Upper lobe of left lung (tissue), 6 donors: ENCODE measurements around the gene PRODH. TPM values are rescaled to one million over a fixed set of nuclear protein-coding genes. Genes with fewer than 3 reads are reported as not detected.
"Not testable (repeated sequence)": the region's sequence is repeated elsewhere in the genome, so short reads cannot be mapped to it uniquely, and the experiment has no call there.

Experiments
- ATAC-seq, 2 donors: fragments of 200-7000 bp; cut with Tn5 transposase; one replicate each; pipeline ENCODE4 v1.9.1; 2022; ENCODE audit warnings: mild to moderate bottlenecking in 2 of 2, moderate library complexity in 2 of 2; ENCODE audit not compliant: low FRiP score in 2 of 2
- DNase-seq, 2 donors: peaks; one replicate each; pipeline ENCODE4 v3.0.0-alpha.2; 2019 to 2020
- H3K27ac ChIP-seq, 4 donors: fragments of 200-600 bp; sonication (generic); one replicate each; pipeline ENCODE4 v1.5.1; 2016 to 2019
- H3K27me3 ChIP-seq, 4 donors: fragments of 200-600 bp; sonication (generic); one replicate each; pipeline ENCODE4 v1.5.1; 2017 to 2019
- H3K36me3 ChIP-seq, 4 donors: fragments of 200-600 bp; sonication (generic); one replicate each; pipeline ENCODE4 v1.5.1; 2016 to 2019
- H3K4me1 ChIP-seq, 4 donors: fragments of 200-600 bp; sonication (generic); one replicate each; pipeline ENCODE4 v1.5.1; 2018 to 2019
- H3K4me3 ChIP-seq, 4 donors: fragments of 200-600 bp; sonication (generic); one replicate each; pipeline ENCODE4 v1.5.1; 2017 to 2019; ENCODE audit warnings: mild to moderate bottlenecking in 2 of 4, moderate library complexity in 1 of 4
- H3K9me3 ChIP-seq, 4 donors: fragments of 200-600 bp; sonication (generic); one replicate each; pipeline ENCODE4 v1.5.1; 2018 to 2019
- EP300 ChIP-seq, 4 donors: sonication (generic); formaldehyde crosslinking; IDR thresholded peaks; one replicate each; pipeline ENCODE4 v1.5.1; 2017; ENCODE audit warnings: antibody characterized with exemption in 4 of 4, control low read depth in 2 of 4
- POLR2A ChIP-seq, 4 donors: fragments of 450-650 bp; IDR thresholded peaks; one replicate each; pipeline ENCODE4 v1.5.1; 2016 to 2017; ENCODE audit warnings: antibody characterized with exemption in 4 of 4, mild to moderate bottlenecking in 2 of 4
- POLR2AphosphoS5 ChIP-seq, 2 donors: sonication (generic); formaldehyde crosslinking; IDR thresholded peaks; one replicate each; pipeline ENCODE4 v1.5.1; 2017; ENCODE audit warnings: antibody characterized with exemption in 2 of 2
- WGBS, 2 donors: methylation state at CpG; one replicate each; pipeline ENCODE4 v1.1.5; 2017 to 2018; 5-methylcytosine and 5-hydroxymethylcytosine counted together
- total RNA-seq, 6 donors: library from RNA; depleted of rRNA in 4 of 6; stranded (reverse); fragments of >200 nt in 4 of 6; gene quantifications; one replicate each; pipeline versions ENCODE4 v1.1.0 to v1.2.1, GENCODE V29; 2016 to 2021
- TF ChIP-seq, protein P1 (sequence below), 6 experiments: fragments of 450-650 bp in 4 of 6; fragments of 200-600 bp in 2 of 6; sonication (generic) in 2 of 6; IDR thresholded peaks; one replicate each; pipeline ENCODE4 v1.5.1; 2016 to 2019; ENCODE audit warnings: antibody characterized with exemption in 6 of 6
- donor health status: DM: no; HTN: no; CAD: no; lungs with moderate emphysema.
- donor health status: DM: no; HTN: yes; CAD: no; lungs with severe emphysema.

The PRODH gene
- total RNA-seq, 6 donors from 2014 or later, result 37.1 to 206 (median 91.1) TPM

DNA sequence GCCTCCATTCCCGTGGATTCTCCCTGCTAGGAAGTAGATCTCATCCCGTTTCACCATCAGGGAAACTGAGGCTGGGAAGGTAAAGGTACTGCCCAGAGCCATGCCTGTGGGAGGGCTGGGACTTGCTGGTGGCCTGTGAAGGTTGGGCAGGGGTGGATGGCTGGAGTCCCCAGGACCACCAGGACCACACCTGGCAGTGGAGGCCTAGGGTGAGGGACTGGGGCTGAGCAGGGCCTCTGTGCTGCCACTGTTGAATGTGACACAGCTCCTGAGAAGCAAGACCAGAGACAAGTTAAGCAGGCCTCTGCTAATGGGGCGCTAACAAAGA is 26.2 kb upstream of the PRODH start:
- TF ChIP-seq, protein P1, sequence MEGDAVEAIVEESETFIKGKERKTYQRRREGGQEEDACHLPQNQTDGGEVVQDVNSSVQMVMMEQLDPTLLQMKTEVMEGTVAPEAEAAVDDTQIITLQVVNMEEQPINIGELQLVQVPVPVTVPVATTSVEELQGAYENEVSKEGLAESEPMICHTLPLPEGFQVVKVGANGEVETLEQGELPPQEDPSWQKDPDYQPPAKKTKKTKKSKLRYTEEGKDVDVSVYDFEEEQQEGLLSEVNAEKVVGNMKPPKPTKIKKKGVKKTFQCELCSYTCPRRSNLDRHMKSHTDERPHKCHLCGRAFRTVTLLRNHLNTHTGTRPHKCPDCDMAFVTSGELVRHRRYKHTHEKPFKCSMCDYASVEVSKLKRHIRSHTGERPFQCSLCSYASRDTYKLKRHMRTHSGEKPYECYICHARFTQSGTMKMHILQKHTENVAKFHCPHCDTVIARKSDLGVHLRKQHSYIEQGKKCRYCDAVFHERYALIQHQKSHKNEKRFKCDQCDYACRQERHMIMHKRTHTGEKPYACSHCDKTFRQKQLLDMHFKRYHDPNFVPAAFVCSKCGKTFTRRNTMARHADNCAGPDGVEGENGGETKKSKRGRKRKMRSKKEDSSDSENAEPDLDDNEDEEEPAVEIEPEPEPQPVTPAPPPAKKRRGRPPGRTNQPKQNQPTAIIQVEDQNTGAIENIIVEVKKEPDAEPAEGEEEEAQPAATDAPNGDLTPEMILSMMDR (IDR thresholded peaks at IDR 0.05), result no peak
- TF ChIP-seq POLR2A (IDR thresholded peaks at IDR 0.05) (no peak), POLR2AphosphoS5 (IDR thresholded peaks at IDR 0.05) (no peak), EP300 (IDR thresholded peaks at IDR 0.05) (no peak)
- WGBS, 2 donors, result 82 to 90% methylated on average over 3 of the region's 3 CpGs

DNA sequence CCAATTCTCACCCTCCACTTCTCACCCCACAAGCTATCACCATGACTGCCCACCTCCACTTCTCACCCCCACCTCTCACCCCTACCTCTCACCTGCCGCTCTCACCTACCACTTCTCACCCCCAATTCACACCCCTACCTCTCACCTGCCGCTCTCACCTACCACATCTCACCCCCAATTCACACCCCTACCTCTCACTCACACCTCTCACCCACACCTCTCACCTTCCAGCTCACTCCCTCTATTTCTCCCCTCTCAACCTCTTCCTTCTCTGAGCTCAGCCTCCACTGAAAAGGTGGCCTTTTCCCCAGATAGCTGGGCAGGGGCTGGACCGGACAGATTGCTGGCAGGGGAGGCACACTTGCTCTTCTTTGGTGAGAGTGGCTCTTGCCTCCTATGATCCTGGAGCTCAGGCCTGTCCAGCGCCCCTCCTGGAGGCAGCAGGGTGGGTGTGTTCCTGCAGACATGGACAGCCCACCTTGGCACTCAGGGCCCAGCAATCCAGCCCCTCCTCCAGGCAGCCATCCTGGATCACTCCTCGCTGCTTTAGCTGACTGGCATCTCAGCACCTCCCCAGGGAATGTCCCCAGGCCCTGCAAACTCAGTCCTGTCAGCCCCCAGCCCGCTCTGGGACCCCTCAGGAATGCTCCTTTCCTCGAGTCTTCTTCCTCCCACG is 25.7 kb upstream of the PRODH start:
- peak in 1 of 2 donors; percentile 15 for DNase-seq

More for the DNA sequence above, 26.2 kb upstream of the PRODH start:
- H3K4me1 ChIP-seq, result no peaks in the 10 kb centered on the region
- ATAC-seq, result no peak
- no peak overlapping the region for H3K27ac ChIP-seq
- DNase-seq, result peak in 1 of 2 donors; percentile 17
- H3K9me3 ChIP-seq, result no peaks in the 10 kb centered on the region
- no peak overlapping the region for H3K4me3 ChIP-seq
- H3K27me3 ChIP-seq, result no peaks in the 10 kb centered on the region
- H3K36me3 ChIP-seq, result no peaks in the 10 kb centered on the region

DNA sequence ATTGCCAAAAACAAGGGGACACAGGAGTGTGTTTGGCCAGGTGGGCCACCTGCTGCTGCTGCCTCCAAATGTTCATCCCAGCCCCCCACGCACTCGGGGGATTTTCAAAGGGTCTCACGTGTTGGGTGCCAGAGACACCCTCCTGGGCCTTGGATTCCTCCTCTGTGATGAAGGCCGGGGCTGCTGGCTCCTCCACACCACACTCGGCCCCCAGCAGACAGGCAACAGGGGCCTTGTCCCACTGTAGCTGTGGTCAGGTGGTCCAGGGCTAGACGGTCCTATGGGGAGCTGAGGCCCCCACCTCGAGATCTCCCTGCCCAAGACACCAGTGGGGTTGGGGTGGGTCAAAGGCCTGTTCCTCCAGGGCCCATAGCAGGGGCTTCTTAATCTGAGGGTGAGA is 25.1 kb upstream of the PRODH start:
- H3K9me3 ChIP-seq, H3K4me1 ChIP-seq, H3K4me3 ChIP-seq, H3K36me3 ChIP-seq, H3K27me3 ChIP-seq, ATAC-seq, H3K27ac ChIP-seq: not testable (repeated sequence)
- WGBS, 2 donors, result 80% methylated on average over 2 to 7 of the region's 7 CpGs
- peak in 1 of 2 donors; percentile 40 for DNase-seq

More for the DNA sequence above, 25.7 kb upstream of the PRODH start:
- not testable (repeated sequence) for ATAC-seq, H3K4me3 ChIP-seq, H3K27me3 ChIP-seq, H3K27ac ChIP-seq, H3K9me3 ChIP-seq, H3K4me1 ChIP-seq, H3K36me3 ChIP-seq
- 76 to 81% methylated on average over 6 to 7 of the region's 8 CpGs for WGBS, 2 donors

DNA sequence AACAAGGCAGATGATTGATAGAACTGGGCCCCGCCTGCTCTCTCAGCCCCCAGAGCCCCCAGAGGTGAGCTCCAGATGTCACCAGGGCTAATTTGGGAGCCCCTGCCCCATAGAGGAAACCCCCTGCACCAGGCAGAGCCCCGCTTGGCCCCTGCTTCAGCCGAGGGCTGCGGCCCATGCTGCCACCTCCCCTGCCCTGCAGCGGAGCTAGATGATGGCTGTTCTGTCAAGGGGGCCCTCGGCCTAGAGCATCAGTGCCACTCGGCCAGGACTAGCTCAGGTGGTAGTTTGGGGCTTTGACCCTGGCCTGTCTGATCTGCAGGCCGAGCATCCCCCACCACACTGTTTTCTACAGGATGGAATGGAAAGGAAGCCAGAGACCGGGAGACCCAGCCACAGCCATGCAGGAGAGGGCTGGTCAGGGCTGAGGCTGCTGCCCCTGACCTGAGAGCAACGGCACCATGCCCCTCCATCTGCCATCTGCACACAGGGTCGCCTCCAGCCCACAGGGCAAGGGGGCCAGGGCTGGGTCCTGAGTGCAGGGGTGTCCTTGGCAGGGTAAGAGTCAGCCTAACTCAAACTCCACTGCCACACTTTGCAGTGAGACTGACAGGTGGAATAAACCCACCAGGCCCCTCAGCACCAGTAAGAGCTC is 24.2 kb upstream of the PRODH start:
- not testable (repeated sequence) for H3K27me3 ChIP-seq, H3K4me1 ChIP-seq, H3K36me3 ChIP-seq, ATAC-seq, H3K9me3 ChIP-seq, H3K27ac ChIP-seq, H3K4me3 ChIP-seq
- DNase-seq, result peak in 1 of 2 donors; percentile 65
- WGBS, 2 donors, result 80 to 93% methylated on average over 2 to 9 of the region's 11 CpGs

DNA sequence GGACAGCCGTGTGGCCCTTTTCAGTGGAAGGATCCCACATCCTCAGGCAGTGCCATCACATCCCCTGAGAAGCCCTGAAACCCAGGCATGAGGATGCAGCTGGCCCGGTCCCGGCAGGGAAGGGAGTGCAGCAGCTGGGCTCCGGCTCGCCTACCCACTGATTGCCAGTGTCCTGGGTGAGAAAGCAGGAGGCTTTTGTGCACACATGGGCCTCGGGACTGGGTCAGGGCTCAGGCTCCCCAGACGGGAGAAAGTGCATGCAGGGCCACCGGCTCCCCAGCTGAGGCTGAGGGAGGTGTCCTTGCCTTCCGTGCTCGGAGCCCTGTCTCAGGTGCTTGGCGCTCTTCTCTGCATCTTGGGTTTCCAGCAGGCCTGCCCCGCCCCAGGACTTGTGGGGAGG is 23.6 kb upstream of the PRODH start:
- H3K36me3 ChIP-seq, H3K9me3 ChIP-seq, H3K4me3 ChIP-seq, ATAC-seq, H3K27me3 ChIP-seq, H3K4me1 ChIP-seq, H3K27ac ChIP-seq: not testable (repeated sequence)
- no CpG with 5 or more reads among the region's 12 CpGs for WGBS, 2 donors
- peak in 1 of 2 donors; percentile 60 for DNase-seq

DNA sequence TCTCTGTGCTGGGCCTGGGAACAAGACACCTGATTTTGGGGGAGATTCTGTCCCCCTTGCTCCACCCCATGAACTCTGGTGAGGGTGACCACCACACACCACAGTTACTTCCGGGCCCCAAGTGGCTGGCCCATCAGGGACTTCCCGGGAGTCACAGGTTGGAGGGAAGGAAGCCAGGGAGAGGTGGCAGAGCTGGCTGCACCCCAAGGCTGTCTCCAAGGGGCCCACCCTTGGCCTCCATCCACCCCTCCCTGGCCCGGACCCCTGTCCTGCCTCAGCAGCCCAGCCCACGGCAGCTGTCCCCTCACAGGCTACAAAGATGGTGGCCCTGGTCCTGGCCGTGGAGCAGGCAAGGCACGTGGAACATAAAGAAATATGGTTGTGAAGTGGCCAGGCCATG is 23.2 kb upstream of the PRODH start:
- not testable (repeated sequence) for H3K4me3 ChIP-seq, H3K27ac ChIP-seq, ATAC-seq, H3K27me3 ChIP-seq, H3K9me3 ChIP-seq, H3K36me3 ChIP-seq, H3K4me1 ChIP-seq
- 78% methylated on average over 6 of the region's 6 CpGs; no CpG with 5 or more reads in 1 of the 2 donors for WGBS, 2 donors
- peak in 1 of 2 donors; percentile 27 for DNase-seq

DNA sequence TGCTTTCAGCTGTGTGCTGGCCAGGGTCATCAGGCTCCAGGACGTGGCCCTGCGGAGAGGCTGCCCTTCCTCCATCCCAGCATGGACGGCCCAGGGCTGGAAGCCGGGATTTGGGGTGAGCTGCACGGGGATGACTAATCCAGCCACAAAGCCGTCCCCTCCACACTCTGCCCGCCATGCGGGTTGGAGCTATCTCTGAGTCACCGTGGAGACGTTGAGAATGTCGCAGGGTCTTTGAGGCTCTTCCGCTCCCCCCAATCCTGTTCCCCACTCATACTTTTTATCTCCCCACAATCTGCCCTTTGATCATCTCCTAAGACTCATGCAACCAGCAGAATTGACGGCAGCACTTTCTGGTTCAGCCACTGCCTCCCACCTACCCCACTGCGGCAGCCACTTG is 22.6 kb upstream of the PRODH start:
- DNase-seq, result peak in 1 of 2 donors; percentile 36
- H3K36me3 ChIP-seq, H3K4me3 ChIP-seq, ATAC-seq, H3K27ac ChIP-seq, H3K9me3 ChIP-seq, H3K27me3 ChIP-seq, H3K4me1 ChIP-seq: not testable (repeated sequence)
- 70 to 71% methylated on average over 9 to 14 of the region's 14 CpGs for WGBS, 2 donors

DNA sequence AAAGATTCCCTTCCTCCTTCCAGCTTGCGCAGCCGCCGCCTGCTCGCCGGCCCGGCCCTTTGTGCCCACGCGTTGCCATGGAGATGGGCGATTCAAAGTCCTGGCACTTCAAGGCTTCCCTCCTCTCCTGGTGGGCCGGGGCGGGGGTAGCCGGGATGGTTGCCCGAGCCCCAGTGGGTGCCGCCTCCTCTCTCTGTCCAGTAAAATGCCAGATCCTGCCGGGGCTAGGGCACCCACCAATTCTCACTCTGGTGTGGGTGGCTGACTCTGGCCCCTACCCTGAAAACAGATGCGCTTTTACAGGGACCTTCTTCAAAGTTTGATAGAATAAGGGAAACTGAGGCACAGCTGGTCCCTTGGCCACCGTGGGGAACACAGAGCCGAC is 22.2 kb upstream of the PRODH start:
- H3K27me3 ChIP-seq, H3K27ac ChIP-seq, ATAC-seq, H3K4me3 ChIP-seq, H3K9me3 ChIP-seq, H3K36me3 ChIP-seq, H3K4me1 ChIP-seq: not testable (repeated sequence)
- DNase-seq, result peak in 1 of 2 donors; percentile 54
- WGBS, 2 donors, result 61 to 62% methylated on average over 4 to 13 of the region's 18 CpGs

DNA sequence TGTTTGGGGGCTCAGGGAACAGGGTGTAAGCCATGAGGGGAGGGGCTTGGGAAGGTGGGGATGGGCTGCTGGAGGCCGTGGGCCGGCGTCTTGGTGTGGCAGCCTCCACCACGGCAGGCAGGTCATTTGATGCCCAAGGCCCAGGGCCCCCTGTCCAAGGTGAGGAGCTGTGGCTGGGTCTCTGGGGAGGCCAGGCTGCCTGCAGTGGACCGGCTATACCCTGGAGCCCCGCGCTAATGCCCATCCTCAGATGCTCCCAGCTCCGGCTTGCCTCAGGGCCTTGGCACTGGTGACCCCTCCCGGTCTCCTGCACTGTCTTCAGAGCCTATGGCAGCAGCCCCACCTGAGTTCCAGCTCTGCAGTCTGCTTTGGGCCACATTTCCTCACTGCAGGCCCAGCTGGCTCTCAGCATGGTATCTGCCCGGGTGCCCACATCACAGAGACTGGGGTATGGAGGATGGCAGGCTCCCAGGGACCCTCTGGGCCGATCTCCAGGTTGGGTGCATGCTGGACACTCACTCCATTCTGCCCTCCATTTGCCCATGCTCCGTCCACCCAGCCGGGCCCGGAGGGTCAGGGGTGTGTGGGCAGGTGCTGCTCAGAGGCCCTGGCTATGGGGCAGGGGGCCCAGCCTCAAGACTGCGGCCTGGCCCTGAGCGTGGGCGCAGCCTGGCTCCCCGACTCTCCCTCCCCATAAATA is 21.7 kb upstream of the PRODH start:
- H3K36me3 ChIP-seq, H3K4me3 ChIP-seq, H3K27me3 ChIP-seq, H3K9me3 ChIP-seq, H3K4me1 ChIP-seq, H3K27ac ChIP-seq, ATAC-seq: not testable (repeated sequence)
- 68% methylated on average over 12 of the region's 18 CpGs; no CpG with 5 or more reads in 1 of the 2 donors for WGBS, 2 donors
- DNase-seq, result peak in 1 of 2 donors; percentile 61

DNA sequence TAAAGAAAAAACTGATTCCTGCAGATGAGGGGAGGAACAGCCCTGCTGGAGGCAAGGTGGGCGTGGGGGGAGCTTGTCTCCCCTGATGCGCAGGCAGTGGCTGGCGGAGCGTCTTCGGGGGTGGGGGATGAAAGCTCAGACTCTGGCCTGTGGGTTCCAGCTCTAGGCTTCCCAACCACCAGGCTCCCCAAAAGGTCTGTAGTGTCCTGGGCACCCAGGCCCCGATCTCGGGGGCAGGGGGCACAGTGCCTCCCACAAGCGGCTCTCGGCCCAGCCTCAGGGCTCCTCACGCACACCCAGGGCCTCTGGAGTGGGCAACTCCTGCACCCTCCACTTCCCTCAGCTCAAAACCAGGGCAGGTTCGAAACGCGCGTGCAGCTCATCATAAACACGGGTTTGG is 20.9 kb upstream of the PRODH start:
- H3K9me3 ChIP-seq, H3K4me1 ChIP-seq, H3K27ac ChIP-seq, H3K27me3 ChIP-seq, ATAC-seq, H3K4me3 ChIP-seq, H3K36me3 ChIP-seq: not testable (repeated sequence)
- WGBS, 2 donors, result 84 to 86% methylated on average over 12 to 13 of the region's 15 CpGs
- DNase-seq, result peak in 1 of 2 donors; percentile 54

DNA sequence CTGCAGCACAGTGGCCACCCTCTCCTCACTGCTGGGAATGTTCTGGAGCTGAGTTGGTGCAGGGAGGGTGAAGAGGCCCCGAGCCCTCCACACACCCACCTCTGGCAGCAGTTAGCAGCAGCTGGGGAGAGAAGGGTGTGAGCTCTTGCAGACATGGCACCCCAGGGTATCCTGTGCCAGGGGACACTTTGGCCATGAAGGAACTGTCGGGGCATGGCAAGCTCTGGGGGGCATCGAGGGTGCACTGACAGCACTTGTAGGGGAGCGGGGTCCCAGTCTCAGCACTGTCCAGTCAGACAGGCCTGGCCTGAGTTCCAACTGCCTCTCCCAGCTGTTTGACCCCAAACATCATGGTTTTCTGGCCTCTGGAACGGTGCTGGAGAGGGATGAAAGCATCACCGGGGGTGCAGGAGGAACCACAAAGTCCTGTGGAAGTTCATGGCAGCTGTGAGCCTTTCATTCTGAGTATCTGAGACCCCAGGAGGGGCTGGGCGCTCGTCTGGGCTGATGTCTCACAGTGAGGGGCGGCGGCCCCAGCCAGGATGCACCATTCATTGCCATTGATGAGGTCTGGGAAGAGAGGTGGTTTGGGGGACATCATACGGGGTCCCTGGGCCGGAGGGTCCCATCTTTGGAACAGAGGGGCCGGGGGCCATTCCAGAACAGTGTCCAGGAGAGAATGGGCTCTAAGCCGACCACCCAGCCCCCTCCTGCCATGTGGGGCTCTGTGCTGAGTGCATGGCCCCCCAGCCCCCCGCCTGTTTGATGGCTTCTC is 20.2 kb upstream of the PRODH start:
- peak in 1 of 2 donors; percentile 58 for DNase-seq
- not testable (repeated sequence) for H3K27me3 ChIP-seq, H3K4me3 ChIP-seq, H3K27ac ChIP-seq, H3K36me3 ChIP-seq, ATAC-seq, H3K4me1 ChIP-seq, H3K9me3 ChIP-seq
- 71 to 73% methylated on average over 7 to 15 of the region's 15 CpGs for WGBS, 2 donors
